HG03196 (cell line): ENCODE data around the gene ITPKC.

Source experiments
- ATAC-seq: cut with Tn5 transposase; IDR thresholded peaks from one replicate; pipeline ENCODE4 v1.9.1; 2021; ENCODE audit not compliant: unreplicated experiment

Gene ITPKC

GRCh38 chr19:40690050-40690692 lies 26.7 kb upstream of the ITPKC start, which contains the start of gene NUMBL:
NUMBL (minus strand) TSS chr19:40690651; CDS start chr19:40690483, 168 bp downstream.
- no peak for ATAC-seq

- ATAC-seq: no peak
Observed at GRCh38 chr19:40690693-40691420, 26.1 kb upstream of the ITPKC start.

- ATAC-seq: no peak
Observed at GRCh38 chr19:40691421-40692211, 25.3 kb upstream of the ITPKC start.

- ATAC-seq: no peak
Observed at GRCh38 chr19:40692212-40692551, 24.7 kb upstream of the ITPKC start.

GRCh38 chr19:40693150-40693788 lies 23.6 kb upstream of the ITPKC start:
- ATAC-seq: no peak

- no peak for ATAC-seq
Observed at GRCh38 chr19:40693896-40694295, 23.0 kb upstream of the ITPKC start.

- no peak for ATAC-seq
Observed at GRCh38 chr19:40695881-40696280, 21.0 kb upstream of the ITPKC start.

GRCh38 chr19:40697007-40697406 lies 19.9 kb upstream of the ITPKC start:
- no peak for ATAC-seq

GRCh38 chr19:40700083-40700482 lies 16.8 kb upstream of the ITPKC start:
- ATAC-seq: no peak

- no peak for ATAC-seq
Observed at GRCh38 chr19:40701758-40702157, 15.2 kb upstream of the ITPKC start.

- ATAC-seq: no peak
Observed at GRCh38 chr19:40702337-40703012, 14.4 kb upstream of the ITPKC start.

- ATAC-seq: no peak
Observed at GRCh38 chr19:40703029-40703755, 13.7 kb upstream of the ITPKC start.

GRCh38 chr19:40704491-40705361 lies 12.2 kb upstream of the ITPKC start:
- no peak for ATAC-seq

GRCh38 chr19:40705362-40705651 lies 11.6 kb upstream of the ITPKC start:
- ATAC-seq: no peak

GRCh38 chr19:40705950-40706619 lies 10.8 kb upstream of the ITPKC start:
- ATAC-seq: no peak

GRCh38 chr19:40707615-40708014 lies 9.3 kb upstream of the ITPKC start:
- ATAC-seq: no peak

- no peak for ATAC-seq
Observed at GRCh38 chr19:40709817-40710216, 7.1 kb upstream of the ITPKC start.

- ATAC-seq: no peak
Observed at GRCh38 chr19:40713939-40714338, 3.0 kb upstream of the ITPKC start.
